GM12864 (cell line): ENCODE results near the gene BLCAP.
"Not testable (repeated sequence)": the region's sequence is repeated elsewhere in the genome, so short reads cannot be mapped to it uniquely, and the experiment has no call there.

Source experiments
- DNase-seq: peaks from one replicate; pipeline ENCODE4 v3.0.0-alpha.2; 2011; ENCODE audit warnings: low read depth
- H3K4me3 ChIP-seq: 2 replicates; pipeline ENCODE4 v1.5.1; 2011; ENCODE audit warnings: mild to moderate bottlenecking, low read depth, low read length, control low read depth
- TF ChIP-seq, protein P1 (sequence below): IDR thresholded peaks from 2 replicates; pipeline ENCODE4 v1.5.1; 2011; ENCODE audit warnings: low read depth, mild to moderate bottlenecking, moderate library complexity, low read length, control low read depth, inconsistent platforms; ENCODE audit errors: missing control alignments

Gene BLCAP

DNA sequence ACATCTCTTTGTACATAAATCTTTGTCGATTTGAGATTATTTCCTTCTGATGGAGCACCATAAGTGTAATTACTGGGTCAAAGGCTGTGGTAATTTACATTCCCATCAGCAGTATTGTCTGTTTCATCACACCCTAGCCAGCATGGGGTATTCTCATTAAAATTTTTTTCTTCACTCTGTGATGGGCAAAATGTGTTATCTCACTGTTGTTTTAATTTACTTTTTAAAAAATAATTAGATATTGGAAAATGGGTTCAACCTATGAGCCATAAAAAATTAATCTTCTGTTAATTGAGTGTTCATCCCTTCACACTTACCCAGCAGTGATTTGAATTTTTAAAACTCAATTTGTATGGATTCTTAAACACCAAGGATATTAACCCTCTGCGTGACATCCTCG lies 50.6 kb downstream of the BLCAP start:
- no peak for DNase-seq
- TF ChIP-seq, protein P1, sequence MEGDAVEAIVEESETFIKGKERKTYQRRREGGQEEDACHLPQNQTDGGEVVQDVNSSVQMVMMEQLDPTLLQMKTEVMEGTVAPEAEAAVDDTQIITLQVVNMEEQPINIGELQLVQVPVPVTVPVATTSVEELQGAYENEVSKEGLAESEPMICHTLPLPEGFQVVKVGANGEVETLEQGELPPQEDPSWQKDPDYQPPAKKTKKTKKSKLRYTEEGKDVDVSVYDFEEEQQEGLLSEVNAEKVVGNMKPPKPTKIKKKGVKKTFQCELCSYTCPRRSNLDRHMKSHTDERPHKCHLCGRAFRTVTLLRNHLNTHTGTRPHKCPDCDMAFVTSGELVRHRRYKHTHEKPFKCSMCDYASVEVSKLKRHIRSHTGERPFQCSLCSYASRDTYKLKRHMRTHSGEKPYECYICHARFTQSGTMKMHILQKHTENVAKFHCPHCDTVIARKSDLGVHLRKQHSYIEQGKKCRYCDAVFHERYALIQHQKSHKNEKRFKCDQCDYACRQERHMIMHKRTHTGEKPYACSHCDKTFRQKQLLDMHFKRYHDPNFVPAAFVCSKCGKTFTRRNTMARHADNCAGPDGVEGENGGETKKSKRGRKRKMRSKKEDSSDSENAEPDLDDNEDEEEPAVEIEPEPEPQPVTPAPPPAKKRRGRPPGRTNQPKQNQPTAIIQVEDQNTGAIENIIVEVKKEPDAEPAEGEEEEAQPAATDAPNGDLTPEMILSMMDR, result no peak
- H3K4me3 ChIP-seq, result no peak overlapping the region

DNA sequence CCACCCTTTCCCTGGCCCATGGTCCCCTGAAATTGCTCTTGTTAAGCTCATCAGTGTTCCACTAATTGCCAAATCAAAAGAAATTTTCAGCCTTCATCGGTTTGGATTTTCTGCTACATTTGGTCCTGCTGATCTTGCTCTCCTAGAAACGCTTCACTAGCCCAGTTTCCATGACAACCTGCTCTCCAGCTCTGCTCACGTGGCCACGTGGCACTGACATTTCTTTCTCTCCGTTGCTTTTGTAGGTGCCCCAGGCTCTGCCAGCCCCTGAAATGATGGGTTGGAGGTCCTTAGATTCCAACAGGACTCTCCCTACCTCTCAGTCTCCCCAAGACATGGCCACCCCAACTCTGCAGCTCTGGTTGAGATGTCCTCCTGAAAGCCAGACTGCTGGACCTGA lies 52.4 kb downstream of the BLCAP start:
- DNase-seq, result no peak
- H3K4me3 ChIP-seq, result no peak overlapping the region
- TF ChIP-seq, protein P1, result no peak

DNA sequence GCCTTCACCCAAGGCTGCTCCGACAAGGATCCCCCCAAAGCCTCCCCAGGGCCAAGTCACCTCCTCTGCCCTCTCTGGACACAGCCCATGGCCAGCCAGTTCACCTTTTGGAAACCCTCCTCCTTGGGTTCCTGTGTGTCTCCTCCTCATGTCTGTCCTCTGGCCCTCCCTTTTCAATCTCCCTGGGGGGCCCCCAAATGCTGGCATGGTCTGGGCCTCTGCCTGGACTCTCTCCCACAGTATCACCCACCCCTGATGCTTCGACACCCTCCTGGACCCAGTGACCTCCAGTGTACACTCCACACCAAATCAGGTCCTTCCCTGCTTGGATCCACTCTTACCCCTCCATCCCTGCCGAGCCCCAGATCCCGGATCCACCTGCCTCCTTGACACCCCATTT lies 53.3 kb downstream of the BLCAP start:
- TF ChIP-seq, protein P1, result no peak
- no peak for DNase-seq
- H3K4me3 ChIP-seq, result no peak overlapping the region

DNA sequence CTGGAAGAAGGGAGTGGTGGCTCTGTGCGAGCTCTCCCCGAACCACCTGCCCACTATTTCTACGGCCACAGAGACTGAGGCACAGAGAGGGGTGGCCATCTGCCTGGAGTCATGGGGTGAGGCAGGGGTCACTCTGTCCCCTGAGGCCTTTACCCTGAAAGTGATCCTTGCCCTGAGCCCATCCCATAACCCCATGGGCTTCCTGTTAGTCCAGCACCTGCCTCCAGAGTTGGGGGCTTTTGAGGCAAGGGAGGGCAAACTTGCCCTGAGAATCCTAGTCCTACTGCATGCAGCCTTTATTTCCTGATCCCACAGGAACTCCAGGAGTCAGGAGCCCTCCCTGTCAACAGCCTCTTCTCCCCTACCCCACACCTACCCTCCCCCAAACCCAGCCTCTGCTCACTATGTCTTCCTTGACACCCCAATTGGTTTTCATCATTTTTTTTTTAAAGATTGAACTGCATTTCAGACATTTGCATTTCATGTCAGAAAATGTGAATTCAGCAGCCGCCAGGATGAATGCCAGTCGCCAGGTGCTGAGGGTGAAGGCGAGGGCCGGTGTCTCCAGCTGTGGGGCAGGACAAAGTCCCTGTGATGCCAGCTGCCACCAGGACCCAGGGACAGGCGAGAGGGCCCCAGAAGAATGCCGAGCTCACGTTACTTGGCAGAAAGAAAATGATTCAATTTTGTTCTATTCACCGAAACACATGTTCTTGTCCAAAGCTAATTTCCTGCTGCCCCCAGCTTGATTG lies 54.3 kb downstream of the BLCAP start:
- no peak overlapping the region for H3K4me3 ChIP-seq
- no peak for DNase-seq
- TF ChIP-seq, protein P1, result no peak

DNA sequence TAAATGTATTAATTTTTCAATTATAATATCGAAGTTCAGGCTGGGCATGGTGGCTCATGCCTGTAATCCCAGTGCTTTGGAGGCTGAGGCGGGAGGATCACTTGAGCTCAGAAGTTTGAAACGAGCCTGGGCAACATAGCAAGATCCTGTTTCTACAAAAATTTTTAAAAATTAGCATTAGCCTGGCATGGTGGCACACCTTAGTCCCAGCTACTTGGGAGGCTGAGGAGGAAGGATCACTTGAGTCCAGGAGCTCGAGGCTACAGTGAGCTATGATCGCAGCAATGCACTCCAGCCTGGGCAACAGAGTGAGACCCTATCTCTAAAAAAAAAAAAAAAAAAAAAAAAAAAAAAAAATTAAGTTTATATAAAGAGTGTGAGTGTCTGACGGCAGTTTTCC lies 55.2 kb downstream of the BLCAP start:
- not testable (repeated sequence) for H3K4me3 ChIP-seq, DNase-seq

DNA sequence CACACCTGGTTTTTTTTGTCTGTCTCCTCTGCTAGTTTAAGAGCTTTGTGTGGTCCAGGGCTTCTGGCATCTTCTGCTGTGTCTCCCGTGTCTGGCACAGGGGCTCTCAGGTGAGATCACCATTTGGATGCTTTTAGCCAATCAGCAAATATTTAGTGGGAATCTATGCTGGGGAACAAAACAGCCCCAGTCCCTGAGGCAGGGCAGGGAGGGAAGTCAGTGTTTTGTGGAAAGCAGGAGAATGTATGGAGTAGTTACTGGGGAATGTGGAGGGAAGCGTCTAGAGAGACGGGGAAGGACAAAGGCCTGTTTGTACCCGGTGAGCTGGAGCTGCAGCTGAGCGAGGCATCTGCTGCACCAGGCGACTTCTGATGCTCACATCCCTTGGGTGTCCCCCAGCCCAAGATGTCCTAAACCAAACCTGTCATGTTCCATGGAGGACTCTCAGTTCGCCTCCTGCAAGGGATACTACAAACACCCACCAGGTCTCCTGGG lies 55.9 kb downstream of the BLCAP start:
- H3K4me3 ChIP-seq, result no peak overlapping the region
- no peak for DNase-seq
- TF ChIP-seq, protein P1, result no peak

DNA sequence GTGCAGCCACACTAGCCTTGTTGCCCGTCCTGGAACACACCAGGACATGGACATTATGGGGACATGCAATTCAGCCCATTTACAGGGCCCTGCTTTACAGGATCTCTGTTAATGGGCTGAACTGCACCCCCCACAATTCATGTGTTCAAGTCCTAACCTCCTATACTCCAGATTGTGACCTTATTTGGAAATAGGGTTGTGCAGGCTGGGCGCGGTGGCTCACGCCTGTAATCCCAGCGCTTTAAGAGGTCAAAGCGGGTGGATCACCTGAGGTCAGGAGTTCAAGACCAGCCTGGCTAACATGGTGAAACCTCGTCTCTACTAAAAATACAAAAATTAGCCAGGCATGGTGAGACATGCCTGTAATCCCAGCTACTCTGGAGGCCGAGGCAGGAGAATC lies 57.5 kb downstream of the BLCAP start:
- not testable (repeated sequence) for DNase-seq, H3K4me3 ChIP-seq

DNA sequence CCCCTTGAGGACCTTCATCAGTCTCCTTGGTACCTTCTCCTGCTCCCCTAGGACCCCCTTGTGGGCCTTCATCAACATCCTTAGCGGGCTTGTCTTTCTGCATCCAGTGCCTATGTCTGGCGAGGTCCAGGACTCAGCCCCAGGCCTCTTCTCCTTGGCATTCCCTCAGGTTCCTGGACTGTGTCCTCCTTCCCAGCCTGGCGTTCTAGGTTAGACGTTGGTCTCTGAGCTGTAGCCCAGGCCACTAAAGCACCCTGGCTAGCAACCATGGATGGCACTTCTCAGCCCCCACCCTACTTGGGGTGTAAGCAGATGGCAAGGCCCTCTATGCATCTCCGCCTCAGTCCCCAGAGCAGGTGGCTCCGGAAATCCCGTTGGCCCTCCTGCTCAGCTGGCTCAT lies 58.1 kb downstream of the BLCAP start:
- H3K4me3 ChIP-seq, result no peak overlapping the region
- TF ChIP-seq, protein P1, result no peak
- no peak for DNase-seq
